SK-N-SH (cell line): ENCODE data around the gene ZNF674. TPM values are rescaled to one million over a fixed set of nuclear protein-coding genes. Genes with fewer than 3 reads are reported as not detected.

Experiments
- CTCF ChIA-PET: fragments of 300-600, 350-600 bp; formaldehyde crosslinking; extraction: SDS; loops from one replicate; lab custom pipeline; 2021; lab: Yijun Ruan, JAX
- POLR2A ChIA-PET: fragments of 350-600 bp; sonication (Branson Sonifier 250); formaldehyde crosslinking; extraction: SDS; loops from one replicate; lab custom pipeline; 2020; ENCODE audit warnings: antibody characterized with exemption, inconsistent platforms; lab: Yijun Ruan, JAX
- DNase-seq: peaks from one replicate; pipeline ENCODE4 v3.0.0; 2012
- H2AFZ ChIP-seq: fragments of 200-600 bp; sonication (generic); 2 replicates; pipeline ENCODE4 v1.8.1; 2016; ENCODE audit warnings: antibody characterized with exemption, mild to moderate bottlenecking, low read depth
- H3F3A ChIP-seq: fragments of 200-600 bp; sonication (generic); replicated peaks from 2 replicates; pipeline ENCODE3; 2016; ENCODE audit warnings: antibody characterized with exemption, mild to moderate bottlenecking; ENCODE audit not compliant: insufficient read depth
- H3K27ac ChIP-seq, 2 experiments: fragments of 200-500 bp in 1 of 2; fragments of 200-600 bp in 1 of 2; sonication (Bioruptor generic) in 1 of 2; sonication (generic), shearing (Covaris generic) in 1 of 2; 2 replicates each; pipeline versions ENCODE4 v1.5.1 to v1.6.1; 2014 to 2016; ENCODE audit warnings: low read depth in 2 of 2, inconsistent platforms in 1 of 2, low read length in 1 of 2, mild to moderate bottlenecking in 1 of 2, mixed read lengths in 1 of 2
- H3K27me3 ChIP-seq: fragments of 200-600 bp; sonication (generic), shearing (Covaris generic); 2 replicates; pipeline ENCODE4 v1.6.1; 2016; ENCODE audit warnings: mixed run types; ENCODE audit not compliant: insufficient read depth
- H3K36me3 ChIP-seq, 2 experiments: fragments of 200-500 bp in 1 of 2; fragments of 200-600 bp in 1 of 2; sonication (Bioruptor generic) in 1 of 2; sonication (generic) in 1 of 2; replicated peaks in 1 of 2; 2 replicates each; pipeline versions ENCODE3 to v1.5.1; 2014 to 2016; ENCODE audit warnings: low read length in 1 of 2, mild to moderate bottlenecking in 1 of 2; ENCODE audit not compliant: insufficient read depth in 2 of 2, control insufficient read depth in 1 of 2
- H3K4me1 ChIP-seq, 2 experiments: fragments of 200-500 bp in 1 of 2; fragments of 200-600 bp in 1 of 2; sonication (Bioruptor generic) in 1 of 2; sonication (generic), shearing (Covaris generic) in 1 of 2; 2 replicates each; pipeline versions ENCODE4 v1.5.1 to v1.6.1; 2014 to 2016; ENCODE audit warnings: low read depth in 1 of 2, low read length in 1 of 2, mixed run types in 1 of 2; ENCODE audit not compliant: insufficient read depth in 2 of 2, control insufficient read depth in 1 of 2
- H3K4me2 ChIP-seq: fragments of 200-600 bp; sonication (generic), shearing (Covaris generic); 2 replicates; pipeline ENCODE4 v1.6.1; 2017; ENCODE audit warnings: mixed run types
- H3K4me3 ChIP-seq, 2 experiments: fragments of 200-500 bp in 1 of 2; fragments of 200-600 bp in 1 of 2; sonication (Bioruptor generic) in 1 of 2; sonication (generic), shearing (Covaris generic) in 1 of 2; 2 replicates each; pipeline versions ENCODE4 v1.5.1 to v1.8.1; 2014 to 2016; ENCODE audit warnings: low read depth in 2 of 2, inconsistent platforms in 1 of 2, low read length in 1 of 2, mild to moderate bottlenecking in 1 of 2, mixed read lengths in 1 of 2, moderate library complexity in 1 of 2
- H3K79me2 ChIP-seq: fragments of 200-600 bp; sonication (generic); 2 replicates; pipeline ENCODE4 v1.8.1; 2017; ENCODE audit warnings: mild to moderate bottlenecking; ENCODE audit not compliant: insufficient read depth
- H3K9ac ChIP-seq: fragments of 200-600 bp; sonication (generic); 2 replicates; pipeline ENCODE4 v1.6.1; 2017; ENCODE audit warnings: mixed run types
- H3K9me2 ChIP-seq: fragments of 200-600 bp; sonication (generic); 2 replicates; pipeline ENCODE4 v1.6.1; 2017; ENCODE audit warnings: mixed run types
- H3K9me3 ChIP-seq: fragments of 200-600 bp; sonication (generic); 2 replicates; pipeline ENCODE4 v1.6.1; 2017; ENCODE audit warnings: mixed run types, mild to moderate bottlenecking, moderate library complexity
- H4K20me1 ChIP-seq: fragments of 200-600 bp; sonication (generic); 2 replicates; pipeline ENCODE4 v1.6.1; 2017; ENCODE audit warnings: mild to moderate bottlenecking, mixed run types; ENCODE audit not compliant: insufficient read depth
- CHD2 ChIP-seq: fragments of 150-350 bp; IDR thresholded peaks from 2 replicates; pipeline ENCODE4 v1.6.1; 2018; ENCODE audit warnings: low read length; ENCODE audit not compliant: partially characterized antibody
- ELF1 ChIP-seq: IDR thresholded peaks from 2 replicates; pipeline ENCODE4 v1.4.0; 2012
- EZH2phosphoT487 ChIP-seq: fragments of 200-600 bp; sonication (generic); IDR thresholded peaks from 2 replicates; pipeline ENCODE4 v1.6.1; 2017; ENCODE audit warnings: low read depth, mixed run types, mild to moderate bottlenecking, antibody characterized with exemption, moderate library complexity, borderline replicate concordance
- FOSL2 ChIP-seq: IDR thresholded peaks from 2 replicates; pipeline ENCODE4 v1.4.0; 2012; ENCODE audit warnings: low read depth, mild to moderate bottlenecking, moderate library complexity, borderline replicate concordance
- FOXJ3 ChIP-seq: sonication (generic); formaldehyde crosslinking; IDR thresholded peaks from 2 replicates; pipeline ENCODE4 v1.5.1; 2020; ENCODE audit warnings: mild to moderate bottlenecking, missing genetic modification reagents
- FOXM1 ChIP-seq: IDR thresholded peaks from 2 replicates; pipeline ENCODE4 v1.4.0; 2012; ENCODE audit warnings: low read depth, mild to moderate bottlenecking
- GABPA ChIP-seq: IDR thresholded peaks from 2 replicates; pipeline ENCODE4 v1.4.0; 2012; ENCODE audit warnings: low read depth, mild to moderate bottlenecking
- JUND ChIP-seq: IDR thresholded peaks from 2 replicates; pipeline ENCODE4 v1.4.0; 2012
- MEF2A ChIP-seq: IDR thresholded peaks from 2 replicates; pipeline ENCODE4 v1.4.0; 2012; ENCODE audit warnings: low read depth, borderline replicate concordance
- NRF1 ChIP-seq: IDR thresholded peaks from 2 replicates; pipeline ENCODE4 v1.6.1; 2012; ENCODE audit warnings: low read depth, mild to moderate bottlenecking, low read length
- RAD21 ChIP-seq: IDR thresholded peaks from 2 replicates; pipeline ENCODE4 v1.6.1; 2012; ENCODE audit warnings: mild to moderate bottlenecking, low read length
- RCOR1 ChIP-seq: fragments of 150-350 bp; IDR thresholded peaks from 2 replicates; pipeline ENCODE4 v1.6.1; 2017; ENCODE audit warnings: antibody characterized with exemption, low read length
- RFX5 ChIP-seq: IDR thresholded peaks from 2 replicates; pipeline ENCODE4 v1.6.1; 2012; ENCODE audit warnings: mild to moderate bottlenecking, improper control_type of control experiment, low read length
- RXRA ChIP-seq: IDR thresholded peaks from 2 replicates; pipeline ENCODE4 v1.4.0; 2012; ENCODE audit warnings: low read depth, mild to moderate bottlenecking, borderline replicate concordance
- SIN3A ChIP-seq: IDR thresholded peaks from 2 replicates; pipeline ENCODE4 v1.6.1; 2012; ENCODE audit warnings: low read depth, mild to moderate bottlenecking, low read length, moderate library complexity, borderline replicate concordance
- SMC3 ChIP-seq: IDR thresholded peaks from 2 replicates; pipeline ENCODE4 v1.6.1; 2012; ENCODE audit warnings: low read depth, low read length, improper control_type of control experiment
- TAF1 ChIP-seq: IDR thresholded peaks from 2 replicates; pipeline ENCODE4 v1.6.1; 2012; ENCODE audit warnings: low read depth, mild to moderate bottlenecking, low read length, moderate library complexity, borderline replicate concordance
- YY1 ChIP-seq: IDR thresholded peaks from 2 replicates; pipeline ENCODE4 v1.4.0; 2012; ENCODE audit warnings: low read depth, mild to moderate bottlenecking
- WGBS: methylation state at CpG from one replicate; pipeline ENCODE4 v1.1.6; 2017; ENCODE audit warnings: low lambda C conversion rate; 5-methylcytosine and 5-hydroxymethylcytosine counted together
- polyA plus RNA-seq, 3 experiments: library from polyadenylated mRNA; depleted of rRNA; stranded (reverse); fragments of >200 nt; gene quantifications; 2 replicates each; pipeline ENCODE4 v1.2.3, GENCODE V29; 2012
- TF ChIP-seq, protein P1 (sequence below): IDR thresholded peaks from 2 replicates; pipeline ENCODE4 v1.4.0; 2012; ENCODE audit warnings: low read depth, borderline replicate concordance
- TF ChIP-seq, protein P2 (sequence below): fragments of 200-600 bp; sonication (generic); IDR thresholded peaks from 2 replicates; pipeline ENCODE4 v1.6.1; 2017; ENCODE audit warnings: antibody characterized with exemption, mild to moderate bottlenecking, moderate library complexity

The ZNF674 gene
- polyA plus RNA-seq, 1 of the 3 experiments (the other 2 are of a cell fraction), result 2.3 TPM

DNA sequence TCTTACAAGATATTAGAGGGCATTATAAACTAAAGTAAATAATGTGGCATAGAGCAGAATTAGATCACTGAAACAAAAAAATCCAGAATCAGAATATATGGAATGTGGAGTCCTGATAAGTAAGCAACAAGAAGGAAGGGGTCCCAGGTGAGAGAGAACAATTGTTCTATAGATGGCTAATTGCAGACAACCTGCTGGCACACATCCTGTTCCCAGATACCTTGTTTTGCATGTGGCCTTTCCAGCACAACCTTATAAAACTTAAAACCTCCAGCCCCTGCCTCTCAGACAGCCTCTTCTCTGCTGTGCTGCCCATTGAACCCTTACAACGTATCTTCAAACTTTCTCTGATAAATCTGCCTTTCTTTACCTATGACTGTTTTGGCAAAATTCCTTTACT is 4.7 kb upstream of the ZNF674 start:
- ChIA-PET CTCF (no interaction called here), POLR2A (no interaction called here)
- no peaks in the 10 kb centered on the region for H3K9me2 ChIP-seq
- no peak overlapping the region for H3K27ac ChIP-seq
- 73% methylated on average over 1 of the region's 1 CpG for WGBS
- TF ChIP-seq RAD21 (no peak), GABPA (no peak), MEF2A (no peak), FOSL2 (no peak), YY1 (no peak), RXRA (no peak), EZH2phosphoT487 (no peak), TAF1 (no peak), RFX5 (no peak), CHD2 (no peak), ELF1 (no peak), FOXM1 (no peak), NRF1 (no peak), RCOR1 (no peak), JUND (no peak), SMC3 (no peak), FOXJ3 (no peak), SIN3A (no peak)
- TF ChIP-seq, protein P1, sequence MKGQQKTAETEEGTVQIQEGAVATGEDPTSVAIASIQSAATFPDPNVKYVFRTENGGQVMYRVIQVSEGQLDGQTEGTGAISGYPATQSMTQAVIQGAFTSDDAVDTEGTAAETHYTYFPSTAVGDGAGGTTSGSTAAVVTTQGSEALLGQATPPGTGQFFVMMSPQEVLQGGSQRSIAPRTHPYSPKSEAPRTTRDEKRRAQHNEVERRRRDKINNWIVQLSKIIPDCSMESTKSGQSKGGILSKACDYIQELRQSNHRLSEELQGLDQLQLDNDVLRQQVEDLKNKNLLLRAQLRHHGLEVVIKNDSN, result no peak
- TF ChIP-seq, protein P2, sequence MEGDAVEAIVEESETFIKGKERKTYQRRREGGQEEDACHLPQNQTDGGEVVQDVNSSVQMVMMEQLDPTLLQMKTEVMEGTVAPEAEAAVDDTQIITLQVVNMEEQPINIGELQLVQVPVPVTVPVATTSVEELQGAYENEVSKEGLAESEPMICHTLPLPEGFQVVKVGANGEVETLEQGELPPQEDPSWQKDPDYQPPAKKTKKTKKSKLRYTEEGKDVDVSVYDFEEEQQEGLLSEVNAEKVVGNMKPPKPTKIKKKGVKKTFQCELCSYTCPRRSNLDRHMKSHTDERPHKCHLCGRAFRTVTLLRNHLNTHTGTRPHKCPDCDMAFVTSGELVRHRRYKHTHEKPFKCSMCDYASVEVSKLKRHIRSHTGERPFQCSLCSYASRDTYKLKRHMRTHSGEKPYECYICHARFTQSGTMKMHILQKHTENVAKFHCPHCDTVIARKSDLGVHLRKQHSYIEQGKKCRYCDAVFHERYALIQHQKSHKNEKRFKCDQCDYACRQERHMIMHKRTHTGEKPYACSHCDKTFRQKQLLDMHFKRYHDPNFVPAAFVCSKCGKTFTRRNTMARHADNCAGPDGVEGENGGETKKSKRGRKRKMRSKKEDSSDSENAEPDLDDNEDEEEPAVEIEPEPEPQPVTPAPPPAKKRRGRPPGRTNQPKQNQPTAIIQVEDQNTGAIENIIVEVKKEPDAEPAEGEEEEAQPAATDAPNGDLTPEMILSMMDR, result no peak
- H2AFZ ChIP-seq, result no peak overlapping the region
- no peak overlapping the region for H3K4me2 ChIP-seq
- H3K9me3 ChIP-seq, result no peaks in the 10 kb centered on the region
- peaks cover 14% of the 10 kb centered on the region for H3F3A ChIP-seq
- H3K9ac ChIP-seq, result no peak overlapping the region
- H3K36me3 ChIP-seq, result peaks cover 0 to 11% of the 10 kb centered on the region in 2 experiments
- peaks cover 52% of the 10 kb centered on the region for H3K79me2 ChIP-seq
- H4K20me1 ChIP-seq, result peaks cover 13% of the 10 kb centered on the region; the same call in 1 of the 2 replicates
- H3K4me1 ChIP-seq, result peaks cover 0 to 6% of the 10 kb centered on the region in 2 experiments; a peak in 2 of 4 replicates
- no peaks in the 10 kb centered on the region for H3K27me3 ChIP-seq
- no peak overlapping the region for H3K4me3 ChIP-seq
- DNase-seq, result no peak
